HL-60 (cell line): Measurements from ENCODE around the gene PRRX2.

Experiments used
- GABPA ChIP-seq: IDR thresholded peaks from 2 replicates; pipeline ENCODE4 v1.6.1; 2012; ENCODE audit warnings: low read depth
- POLR2AphosphoS5 ChIP-seq: IDR thresholded peaks from 2 replicates; pipeline ENCODE4 v1.6.1; 2012; ENCODE audit warnings: low read depth
- REST ChIP-seq: IDR thresholded peaks from 2 replicates; pipeline ENCODE4 v1.6.1; 2012; ENCODE audit warnings: low read depth; ENCODE audit not compliant: insufficient replicate concordance
- TF ChIP-seq, protein P1 (sequence below): IDR thresholded peaks from one replicate; pipeline ENCODE4 v1.5.1; 2011; ENCODE audit warnings: low read length, control low read depth, inconsistent platforms; ENCODE audit not compliant: insufficient read depth

GRCh38 chr9:129746092-129746777, 80.8 kb downstream of the PRRX2 start:
- no peak for TF ChIP-seq POLR2AphosphoS5
- TF ChIP-seq, protein P1, sequence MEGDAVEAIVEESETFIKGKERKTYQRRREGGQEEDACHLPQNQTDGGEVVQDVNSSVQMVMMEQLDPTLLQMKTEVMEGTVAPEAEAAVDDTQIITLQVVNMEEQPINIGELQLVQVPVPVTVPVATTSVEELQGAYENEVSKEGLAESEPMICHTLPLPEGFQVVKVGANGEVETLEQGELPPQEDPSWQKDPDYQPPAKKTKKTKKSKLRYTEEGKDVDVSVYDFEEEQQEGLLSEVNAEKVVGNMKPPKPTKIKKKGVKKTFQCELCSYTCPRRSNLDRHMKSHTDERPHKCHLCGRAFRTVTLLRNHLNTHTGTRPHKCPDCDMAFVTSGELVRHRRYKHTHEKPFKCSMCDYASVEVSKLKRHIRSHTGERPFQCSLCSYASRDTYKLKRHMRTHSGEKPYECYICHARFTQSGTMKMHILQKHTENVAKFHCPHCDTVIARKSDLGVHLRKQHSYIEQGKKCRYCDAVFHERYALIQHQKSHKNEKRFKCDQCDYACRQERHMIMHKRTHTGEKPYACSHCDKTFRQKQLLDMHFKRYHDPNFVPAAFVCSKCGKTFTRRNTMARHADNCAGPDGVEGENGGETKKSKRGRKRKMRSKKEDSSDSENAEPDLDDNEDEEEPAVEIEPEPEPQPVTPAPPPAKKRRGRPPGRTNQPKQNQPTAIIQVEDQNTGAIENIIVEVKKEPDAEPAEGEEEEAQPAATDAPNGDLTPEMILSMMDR, result no peak
- no peak for TF ChIP-seq REST
- TF ChIP-seq GABPA, result no peak
